Spleen (tissue), 11 donors: ENCODE results near the gene SWSAP1. TPM values are rescaled to one million over a fixed set of nuclear protein-coding genes. Genes with fewer than 3 reads are reported as not detected.

Experiments
- DNase-seq: peaks from one replicate; pipeline ENCODE4 v3.0.0-alpha.2; 2020
- H3K27ac ChIP-seq, 8 donors: fragments of 200-600 bp; sonication (generic) in 7 of 8; 1 replicate in 4 of 8; 2 replicates in 4 of 8; pipeline versions ENCODE4 v1.5.0 to v1.8.0; 2016 to 2021; ENCODE audit warnings: inconsistent platforms in 4 of 8, mild to moderate bottlenecking in 4 of 8, moderate library complexity in 1 of 8
- H3K27me3 ChIP-seq, 7 donors: fragments of 200-600 bp; sonication (generic) in 6 of 7; replicated peaks in 1 of 7; 1 replicate in 4 of 7; 2 replicates in 3 of 7; pipeline versions ENCODE4 v1.5.0 to v1.8.0; 2016 to 2021; ENCODE audit warnings: inconsistent platforms in 3 of 7, mild to moderate bottlenecking in 1 of 7
- H3K36me3 ChIP-seq, 6 donors: fragments of 200-600 bp; sonication (generic) in 5 of 6; 1 replicate in 4 of 6; 2 replicates in 2 of 6; pipeline versions ENCODE4 v1.5.0 to v1.8.0; 2016 to 2021; ENCODE audit warnings: inconsistent platforms in 2 of 6
- H3K4me1 ChIP-seq, 6 donors: fragments of 200-600 bp; sonication (generic) in 5 of 6; 1 replicate in 3 of 6; 2 replicates in 3 of 6; pipeline versions ENCODE4 v1.5.0 to v1.8.0; 2016 to 2021; ENCODE audit warnings: inconsistent platforms in 3 of 6
- H3K4me3 ChIP-seq, 8 donors: fragments of 200-600 bp; sonication (generic) in 7 of 8; 1 replicate in 4 of 8; 2 replicates in 4 of 8; pipeline versions ENCODE4 v1.5.0 to v1.8.0; 2016 to 2021; ENCODE audit warnings: inconsistent platforms in 4 of 8, mild to moderate bottlenecking in 4 of 8, moderate library complexity in 2 of 8
- H3K9me3 ChIP-seq, 8 donors: fragments of 200-600 bp; sonication (generic) in 7 of 8; 1 replicate in 4 of 8; 2 replicates in 4 of 8; pipeline versions ENCODE4 v1.5.0 to v1.8.0; 2016 to 2021; ENCODE audit warnings: inconsistent platforms in 4 of 8
- CTCF ChIP-seq, 11 experiments: fragments of 200-600 bp in 7 of 11; fragments of 450-650 bp in 4 of 11; sonication (generic) in 4 of 11; IDR thresholded peaks in 8 of 11; conservative IDR thresholded peaks in 3 of 11; 1 replicate in 7 of 11; 2 replicates in 4 of 11; pipeline versions ENCODE4 v1.4.0 to v1.8.0; 2016 to 2021; ENCODE audit warnings: antibody characterized with exemption in 11 of 11, inconsistent platforms in 4 of 11, mild to moderate bottlenecking in 1 of 11
- POLR2A ChIP-seq, 3 donors: fragments of 450-650 bp; IDR thresholded peaks; one replicate each; pipeline ENCODE4 v1.5.1; 2017; ENCODE audit warnings: antibody characterized with exemption in 3 of 3, mild to moderate bottlenecking in 1 of 3
- POLR2AphosphoS5 ChIP-seq, 3 donors: sonication (generic); formaldehyde crosslinking; IDR thresholded peaks; one replicate each; pipeline ENCODE4 v1.5.1; 2017; ENCODE audit warnings: antibody characterized with exemption in 3 of 3
- WGBS, 5 donors: extraction: QIAGEN DNeasy Blood & Tissue Kit in 3 of 5; methylation state at CpG; one replicate each; pipeline versions ENCODE4 v1.1.5 to v1.1.7; 2013 to 2018; 5-methylcytosine and 5-hydroxymethylcytosine counted together
- intact Hi-C: fragments of 100-400 bp; cut with DNase I; formaldehyde crosslinking; loops from one replicate; pipeline ENCODE4 v1.15.0; 2023; ENCODE audit warnings: low total_unique reads
- polyA plus RNA-seq, 3 donors: library from polyadenylated mRNA; stranded (reverse); fragments of 200-250 nt; gene quantifications; one replicate each; pipeline ENCODE4 v1.2.1, GENCODE V29; 2013
- total RNA-seq, 7 donors: library from RNA; depleted of rRNA in 3 of 7; stranded (reverse); fragments of >200 nt in 3 of 7; fragmentation: NEBNext Ultra II Directional in 4 of 7; extraction: Animal tissue kit (Norgen Biotek cat#: 25700) in 4 of 7; gene quantifications; one replicate each; pipeline versions ENCODE4 v1.1.0 to v1.2.1, GENCODE V29; 2016 to 2021
- donor health status: healthy with polysubstance abuse.
- donor health status: DM: no; HTN: no; CAD: no; lungs with moderate emphysema.
- donor health status: DM: no; HTN: no; CAD: no.
- donor health status: Bipolar disorder and iron deficiency.
- donor health status: healthy.
- donor health status: DM: no; HTN: no; CAD: no.
- donor health status: DM: yes; HTN: yes; CAD: no.

The SWSAP1 gene
- total and polyA plus RNA-seq, 10 donors: 2.7 to 9.3 (median 4.7) TPM

GRCh38 chr19:11397089-11397610, 22.7 kb downstream of the SWSAP1 start:
- H3K9me3 ChIP-seq: no peaks in the 10 kb centered on the region
- TF ChIP-seq CTCF (IDR thresholded peaks at IDR 0.05 in 8 of 11, conservative IDR thresholded peaks at IDR 0.05 in 3 of 11) (no peak), POLR2A (IDR thresholded peaks at IDR 0.05) (no peak), POLR2AphosphoS5 (IDR thresholded peaks at IDR 0.05) (no peak)
- 82 to 93% (median 88%) methylated on average over 5 to 22 of the region's 22 CpGs for WGBS, 5 donors

GRCh38 chr19:11399667-11400066, 25.2 kb downstream of the SWSAP1 start:
- peaks cover 0 to 39% (median 0%) of the 10 kb centered on the region in 6 donors for H3K36me3 ChIP-seq
- 74 to 97% (median 90%) methylated on average over 3 to 9 of the region's 9 CpGs for WGBS, 5 donors
- TF ChIP-seq POLR2A (IDR thresholded peaks at IDR 0.05) (no peak), CTCF (IDR thresholded peaks at IDR 0.05 in 8 of 11, conservative IDR thresholded peaks at IDR 0.05 in 3 of 11) (no peak), POLR2AphosphoS5 (IDR thresholded peaks at IDR 0.05) (no peak)
- H3K27me3 ChIP-seq: no peaks in the 10 kb centered on the region
- intact Hi-C loops: no loop called here
- no peak overlapping the region for H3K27ac ChIP-seq
- H3K4me1 ChIP-seq: peaks cover 0 to 8% (median under 1%) of the 10 kb centered on the region in 6 donors
- H3K9me3 ChIP-seq: no peaks in the 10 kb centered on the region
- no peak for DNase-seq
- no peak overlapping the region for H3K4me3 ChIP-seq

More at GRCh38 chr19:11397089-11397610, 22.7 kb downstream of the SWSAP1 start:
- intact Hi-C loops: no loop called here
- Histone ChIP-seq H3K27ac (no peak overlapping the region), H3K27me3 (no peaks in the 10 kb centered on the region), H3K36me3 (peaks cover 0 to 39% (median 0%) of the 10 kb centered on the region in 6 donors), H3K4me1 (no peaks in the 10 kb centered on the region), H3K4me3 (no peak overlapping the region)
- no peak for DNase-seq

GRCh38 chr19:11400798-11401197, 26.3 kb downstream of the SWSAP1 start:
- TF ChIP-seq POLR2A (IDR thresholded peaks at IDR 0.05) (no peak), CTCF (IDR thresholded peaks at IDR 0.05 in 8 of 11, conservative IDR thresholded peaks at IDR 0.05 in 3 of 11) (no peak), POLR2AphosphoS5 (IDR thresholded peaks at IDR 0.05) (no peak)
- 75 to 94% (median 83%) methylated on average over 1 of the region's 1 CpG for WGBS, 5 donors
- H3K27me3 ChIP-seq: peaks cover 0 to under 1% (median 0%) of the 10 kb centered on the region in 7 donors
- no peaks in the 10 kb centered on the region for H3K9me3 ChIP-seq
- intact Hi-C loops: no loop called here
- H3K36me3 ChIP-seq: peaks cover 0 to 38% (median 0%) of the 10 kb centered on the region in 6 donors
- H3K4me3 ChIP-seq: no peak overlapping the region
- peaks cover 0 to 18% (median 4%) of the 10 kb centered on the region in 6 donors for H3K4me1 ChIP-seq
- no peak for DNase-seq
- H3K27ac ChIP-seq: no peak overlapping the region

- no peak for DNase-seq
- peaks cover 0 to 34% (median 0%) of the 10 kb centered on the region in 6 donors for H3K36me3 ChIP-seq
- TF ChIP-seq POLR2A (IDR thresholded peaks at IDR 0.05): no peak
- no peak for TF ChIP-seq CTCF (IDR thresholded peaks at IDR 0.05 in 8 of 11, conservative IDR thresholded peaks at IDR 0.05 in 3 of 11)
- no peak for TF ChIP-seq POLR2AphosphoS5 (IDR thresholded peaks at IDR 0.05)
- no peak overlapping the region for H3K4me3 ChIP-seq
- H3K9me3 ChIP-seq: no peaks in the 10 kb centered on the region
- WGBS, 5 donors: 80 to 92% (median 85%) methylated on average over 8 to 9 of the region's 9 CpGs
- no peak overlapping the region for H3K27ac ChIP-seq
- peaks cover 0 to 13% (median 0%) of the 10 kb centered on the region in 7 donors for H3K27me3 ChIP-seq
- intact Hi-C loops: no loop called here
- H3K4me1 ChIP-seq: peaks cover 2 to 30% (median 12%) of the 10 kb centered on the region in 6 donors
These were observed 27.5 kb downstream of the SWSAP1 start for GRCh38 chr19:11401808-11402543.
